Measurements from ENCODE around the gene PARD3B.

- no peak for TF ChIP-seq CTCF (IDR thresholded peaks at IDR 0.05)
- no peak for TF ChIP-seq POLR2A (IDR thresholded peaks at IDR 0.05)
Observed at GRCh38 chr2:205367331-205367935, 822.2 kb downstream of the PARD3B start.
